Measurements from ENCODE around the gene GPR31.
"Not testable (repeated sequence)": the region's sequence is repeated elsewhere in the genome, so short reads cannot be mapped to it uniquely, and the experiment has no call there.

Gene GPR31

GRCh38 chr6:167157863-167158262 is at the start of gene GPR31:
Gene GPR31 (minus strand): TSS chr6:167157980. CDS start chr6:167157831, 149 bp downstream.
- TF ChIP-seq FOXK2 (IDR thresholded peaks at IDR 0.05): no peak
- no peak for TF ChIP-seq ZNF384 (IDR thresholded peaks at IDR 0.05)
- TF ChIP-seq BHLHE40 (IDR thresholded peaks at IDR 0.05; ENCODE audit: borderline replicate concordance): no peak
- TF ChIP-seq HDGF (IDR thresholded peaks at IDR 0.05; ENCODE audit: borderline replicate concordance): no peak
- no peak for DNase-seq (ENCODE audit: extremely low spot score)
- ChIA-PET POLR2A (no interaction called here), CTCF (no interaction called here)

GRCh38 chr6:167207527-167207926 is 49.7 kb upstream of the GPR31 start:
- no peak for DNase-seq (ENCODE audit: extremely low spot score)
- ChIA-PET POLR2A (no interaction called here), CTCF (no interaction called here)
- TF ChIP-seq LEF1 (IDR thresholded peaks at IDR 0.05; ENCODE audit: borderline replicate concordance) (no peak), ELF4 (IDR thresholded peaks at IDR 0.05) (no peak), FOXK2 (IDR thresholded peaks at IDR 0.05) (no peak), FOXM1 (IDR thresholded peaks at IDR 0.05; ENCODE audit: borderline replicate concordance) (no peak), HDGF (IDR thresholded peaks at IDR 0.05; ENCODE audit: borderline replicate concordance) (no peak), SUZ12 (IDR thresholded peaks at IDR 0.05) (no peak), SP1 (IDR thresholded peaks at IDR 0.05) (no peak), ZNF384 (IDR thresholded peaks at IDR 0.05) (no peak), FOXA1 (IDR thresholded peaks at IDR 0.05) (no peak), BHLHE40 (IDR thresholded peaks at IDR 0.05; ENCODE audit: borderline replicate concordance) (no peak), TARDBP (IDR thresholded peaks at IDR 0.05) (no peak), CTBP1 (IDR thresholded peaks at IDR 0.05; ENCODE audit: borderline replicate concordance) (no peak), NFRKB (IDR thresholded peaks at IDR 0.05) (no peak), ARNT (IDR thresholded peaks at IDR 0.05) (no peak), L3MBTL2 (conservative IDR thresholded peaks at IDR 0.05) (no peak), PKNOX1 (IDR thresholded peaks at IDR 0.05) (no peak)

DNA sequence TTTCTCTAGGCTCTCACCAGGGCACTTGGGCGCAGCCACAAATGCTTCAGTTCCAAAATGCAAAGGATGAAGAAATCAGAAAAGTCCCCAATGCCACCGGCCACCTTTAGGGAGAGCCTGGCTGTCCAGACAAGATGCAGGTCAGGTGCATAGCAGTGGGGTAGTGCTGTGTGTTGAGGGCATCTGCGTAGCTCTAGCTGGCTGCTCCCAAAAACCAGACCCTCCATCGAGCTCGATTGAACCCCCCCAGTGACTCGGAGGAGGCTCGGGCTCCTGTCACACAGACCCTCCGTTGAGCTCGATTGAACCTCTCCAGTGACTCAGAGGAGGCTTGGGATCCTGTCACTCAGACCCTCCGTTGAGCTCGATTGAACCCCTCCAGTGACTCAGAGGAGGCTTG is 47.5 kb upstream of the GPR31 start:
- DNase-seq (ENCODE audit: extremely low spot score); CTCF ChIA-PET: not testable (repeated sequence)
- POLR2A ChIA-PET: interaction anchor here (0.5 kb wide), 1 partner anchor 459 kb away, joined by 3 read pairs; no protein-coding TSS in a partner anchor

GRCh38 chr6:167204059-167204348 is 46.2 kb upstream of the GPR31 start:
- DNase-seq (ENCODE audit: extremely low spot score); POLR2A ChIA-PET; CTCF ChIA-PET: not testable (repeated sequence)

DNA sequence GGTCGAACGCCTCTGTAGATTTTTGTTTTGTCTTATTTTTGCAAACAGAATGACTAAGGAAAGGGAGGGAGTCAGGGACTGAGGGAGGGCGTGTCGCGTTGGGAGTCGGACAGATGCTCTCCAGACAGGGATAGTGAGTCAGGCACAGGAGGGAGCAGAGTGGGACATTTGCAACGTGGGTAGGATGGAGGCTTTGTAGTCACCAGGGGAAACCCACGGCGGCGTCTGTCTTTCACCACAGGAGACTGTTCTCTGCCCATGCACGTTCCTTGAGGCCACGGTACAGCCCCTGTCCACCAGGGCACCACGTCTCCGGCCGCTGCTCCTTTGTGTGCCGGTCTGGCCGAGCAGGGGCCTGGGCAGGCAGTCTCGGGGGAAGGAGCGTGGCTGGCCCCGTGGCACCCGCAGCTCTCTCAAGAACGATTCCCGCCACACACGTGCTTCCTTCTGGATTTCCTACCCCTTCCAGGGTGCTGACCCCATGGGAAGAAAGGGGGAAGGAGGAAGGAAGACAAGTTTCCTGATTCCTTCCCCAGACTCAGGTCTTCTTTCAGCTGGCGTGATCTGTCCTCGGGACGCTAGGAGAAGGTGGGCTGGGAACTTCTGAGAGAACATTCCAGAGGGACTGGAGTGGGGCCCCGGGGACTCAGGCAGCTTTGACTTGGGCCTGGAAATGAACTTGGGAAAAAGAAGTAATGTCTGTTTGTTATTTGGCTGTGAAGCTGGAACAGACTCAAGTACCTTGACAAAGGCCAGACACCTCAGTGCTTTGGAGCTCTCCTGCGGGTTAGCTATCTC is 45.7 kb upstream of the GPR31 start:
- CTCF ChIA-PET; POLR2A ChIA-PET; DNase-seq (ENCODE audit: extremely low spot score): not testable (repeated sequence)

GRCh38 chr6:167202613-167203012 is 44.8 kb upstream of the GPR31 start:
- DNase-seq (ENCODE audit: extremely low spot score); POLR2A ChIA-PET; CTCF ChIA-PET: not testable (repeated sequence)

DNA sequence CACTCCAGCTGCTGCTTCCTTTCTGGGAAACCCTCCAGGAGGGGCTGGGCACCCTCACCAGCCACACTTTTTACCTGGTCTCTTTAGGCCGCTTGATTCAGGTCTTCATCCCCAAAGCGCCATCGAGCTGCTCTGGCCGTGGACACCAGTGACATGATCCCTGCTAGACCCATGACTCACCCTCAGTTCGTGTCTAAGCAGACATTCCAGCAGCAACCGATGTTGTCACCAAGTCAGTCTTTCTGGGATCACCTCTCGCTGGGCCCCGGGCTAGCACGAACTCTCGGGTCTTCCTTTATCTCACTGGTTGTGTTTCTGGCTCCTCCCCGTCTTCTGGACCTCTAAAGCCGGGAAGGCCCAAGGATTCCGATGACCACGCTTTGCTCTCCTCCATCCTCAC is 43.0 kb upstream of the GPR31 start:
- POLR2A ChIA-PET: no interaction called here
- CTCF ChIA-PET: no interaction called here
- DNase-seq (ENCODE audit: extremely low spot score): no peak
- TF ChIP-seq PKNOX1 (IDR thresholded peaks at IDR 0.05): no peak
- TF ChIP-seq SUZ12 (IDR thresholded peaks at IDR 0.05): no peak
- no peak for TF ChIP-seq FOXM1 (IDR thresholded peaks at IDR 0.05; ENCODE audit: borderline replicate concordance)
- TF ChIP-seq BHLHE40 (IDR thresholded peaks at IDR 0.05; ENCODE audit: borderline replicate concordance): no peak
- no peak for TF ChIP-seq L3MBTL2 (conservative IDR thresholded peaks at IDR 0.05)
- TF ChIP-seq HDGF (IDR thresholded peaks at IDR 0.05; ENCODE audit: borderline replicate concordance): no peak
- no peak for TF ChIP-seq ELF4 (IDR thresholded peaks at IDR 0.05)
- TF ChIP-seq ARNT (IDR thresholded peaks at IDR 0.05): no peak

DNA sequence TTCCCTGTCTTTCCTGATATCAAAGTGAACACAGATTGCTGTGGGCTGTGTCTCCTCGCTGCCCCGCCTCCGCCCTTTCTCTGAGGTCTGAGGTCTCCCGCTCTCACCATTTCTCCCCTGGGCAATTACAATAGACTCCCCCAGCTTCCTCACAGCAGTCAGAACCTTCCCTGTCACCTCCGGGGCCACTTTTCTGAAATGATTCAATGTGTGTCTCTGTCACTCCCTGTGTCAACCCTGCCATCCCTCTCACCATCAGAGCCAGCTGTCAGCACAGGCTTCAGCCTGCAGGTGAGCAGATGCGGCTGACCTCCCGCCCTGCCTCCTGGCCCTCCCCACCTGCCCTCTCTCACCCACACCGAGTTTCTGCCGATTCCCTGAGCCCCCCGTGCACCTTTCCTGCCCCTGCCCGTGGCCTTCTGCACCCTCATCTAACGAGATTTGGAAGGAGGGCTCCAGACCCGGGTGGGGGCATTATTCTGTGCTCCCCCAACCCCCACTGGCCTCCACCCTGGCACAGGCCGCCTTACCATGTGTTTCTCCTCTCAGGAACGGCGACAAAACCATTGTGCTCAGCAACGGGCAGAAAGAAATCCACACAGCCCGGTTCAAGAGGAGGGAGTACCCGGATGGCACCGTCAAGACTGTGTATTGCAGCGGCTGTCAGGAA is 38.3 kb upstream of the GPR31 start:
- CTCF ChIA-PET: interaction anchor here (0.6 kb wide), 1 partner anchor 54 kb away, joined by 3 read pairs; no protein-coding TSS in a partner anchor

DNA sequence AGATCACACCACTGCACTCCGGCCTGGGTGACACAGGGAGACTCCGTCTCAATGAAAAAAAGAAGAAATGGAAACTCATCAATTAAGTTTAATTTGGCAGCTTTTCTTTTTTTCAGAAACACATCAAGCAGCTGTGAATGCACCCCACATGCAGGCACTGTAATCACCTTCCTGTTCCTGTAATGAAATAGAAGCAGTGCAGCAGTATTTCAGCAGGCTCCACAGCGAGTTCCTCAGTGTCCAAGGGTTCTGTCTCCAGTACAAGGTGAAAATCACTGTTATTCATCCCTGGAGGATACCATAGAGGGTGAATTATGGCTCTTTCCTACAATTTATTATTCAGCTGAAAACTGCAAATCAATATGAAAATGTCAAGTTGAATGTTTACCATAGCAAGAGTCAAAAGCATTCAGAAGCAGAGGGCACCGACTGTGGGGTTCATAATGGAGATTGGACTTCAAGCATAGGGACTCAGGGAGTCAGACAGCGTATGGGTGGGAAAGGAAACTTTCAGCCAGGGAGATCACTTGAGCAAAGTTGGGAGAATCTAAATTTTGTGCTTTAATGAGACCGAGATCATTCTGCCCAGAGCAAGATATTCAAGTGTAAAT is 35.8 kb upstream of the GPR31 start:
- CTCF ChIA-PET; DNase-seq (ENCODE audit: extremely low spot score); POLR2A ChIA-PET: not testable (repeated sequence)

More for the DNA sequence above, 38.3 kb upstream of the GPR31 start:
- POLR2A ChIA-PET; DNase-seq (ENCODE audit: extremely low spot score): not testable (repeated sequence)

DNA sequence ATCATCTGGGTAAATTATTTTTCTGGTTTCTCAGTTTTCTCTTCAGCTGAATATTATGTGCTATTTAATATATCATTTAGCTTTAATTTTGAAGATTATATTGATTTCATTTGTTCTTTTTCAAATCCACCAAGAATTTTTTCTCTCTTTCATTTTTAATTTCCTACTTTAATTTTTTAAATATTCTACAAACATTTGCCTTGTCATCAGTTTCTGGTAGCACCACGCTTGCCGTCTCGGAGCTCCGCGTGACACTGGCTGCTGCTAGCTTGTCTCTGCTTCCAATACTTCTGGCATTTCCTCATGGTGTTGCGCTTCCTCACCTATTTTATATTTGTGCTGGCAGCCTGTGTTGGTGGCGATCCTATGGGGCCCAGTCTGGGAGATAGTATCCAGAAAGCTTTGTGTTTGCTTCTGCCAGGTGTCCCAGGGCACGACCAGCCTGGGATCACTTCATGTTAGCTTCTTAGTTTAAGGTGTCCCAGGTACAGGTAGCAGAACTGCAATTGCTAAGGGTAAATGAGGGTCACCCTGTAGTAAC is 33.3 kb upstream of the GPR31 start:
- DNase-seq (ENCODE audit: extremely low spot score); CTCF ChIA-PET; POLR2A ChIA-PET: not testable (repeated sequence)

DNA sequence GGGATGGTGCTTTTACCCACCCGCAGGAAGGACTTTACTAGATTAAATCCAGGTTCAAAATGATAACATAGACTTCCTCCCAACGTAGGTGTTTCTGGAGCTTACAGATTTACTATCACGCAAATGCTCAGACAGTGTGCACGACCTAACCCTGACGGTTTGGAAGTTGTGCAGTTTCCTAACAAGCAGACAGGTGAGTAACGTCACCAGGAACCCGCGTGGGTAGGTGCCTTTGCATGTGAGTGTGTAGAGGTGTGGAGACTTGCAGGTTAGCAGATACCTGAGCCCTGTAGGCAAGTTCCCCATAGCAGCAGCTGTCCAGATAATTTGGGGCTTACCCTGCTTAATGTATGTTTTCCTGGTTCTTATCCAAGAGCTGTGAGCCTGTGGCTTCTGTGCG is 29.5 kb upstream of the GPR31 start:
- POLR2A ChIA-PET; DNase-seq (ENCODE audit: extremely low spot score); CTCF ChIA-PET: not testable (repeated sequence)

DNA sequence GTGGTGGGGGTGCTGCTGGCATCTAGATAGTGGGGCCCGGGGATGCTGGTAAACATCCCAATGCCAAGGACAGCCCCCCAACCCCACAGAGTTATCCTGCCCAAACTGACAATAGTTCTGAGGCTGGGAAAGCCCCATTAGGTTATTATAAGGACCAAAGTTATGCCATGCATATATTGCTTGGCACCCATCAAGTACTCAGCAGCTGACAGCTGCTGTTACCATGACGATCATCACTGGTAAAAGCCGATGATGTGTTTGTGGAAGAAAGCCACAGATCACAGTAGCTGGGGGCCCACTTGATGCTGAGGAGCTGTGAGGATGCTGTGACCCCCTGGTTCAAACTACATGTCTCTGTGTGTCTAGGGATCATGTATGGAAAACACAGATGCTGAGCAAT is 27.3 kb upstream of the GPR31 start:
- DNase-seq (ENCODE audit: extremely low spot score); POLR2A ChIA-PET; CTCF ChIA-PET: not testable (repeated sequence)

DNA sequence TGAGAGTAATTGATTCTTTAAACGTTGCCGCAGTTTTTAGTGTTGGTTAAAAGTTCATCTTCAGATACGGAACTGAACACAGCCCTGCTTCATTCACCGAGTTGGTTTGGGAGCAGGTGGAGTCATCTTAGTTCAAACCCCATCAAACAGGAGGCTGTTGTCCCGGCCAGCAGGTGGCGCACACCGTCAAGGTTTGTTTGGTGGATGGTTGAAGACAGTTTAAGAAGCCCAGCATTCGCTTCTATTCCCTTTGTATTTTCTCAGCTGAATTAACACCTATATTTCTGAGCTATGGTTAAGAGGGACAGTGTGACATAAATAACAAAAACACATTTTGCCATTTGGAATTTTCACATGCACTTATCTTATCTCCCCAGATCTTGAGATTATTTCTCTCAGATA is 25.1 kb upstream of the GPR31 start:
- CTCF ChIA-PET; POLR2A ChIA-PET; DNase-seq (ENCODE audit: extremely low spot score): not testable (repeated sequence)

Measured in HEK293T (cell line).